Panc1 (cell line): ENCODE results near the gene MSI2. TPM values are rescaled to one million over a fixed set of nuclear protein-coding genes. Genes with fewer than 3 reads are reported as not detected.

Experiments used
- ATAC-seq: fragments of 200-7000 bp; cut with Tn5 transposase; 2 replicates; pipeline ENCODE4 v1.9.1; 2020; ENCODE audit warnings: mild to moderate bottlenecking, moderate library complexity
- BruUV-seq: library from RNA; stranded (reverse); fragments of 400-500 nt; replicated peaks from 2 replicates; lab custom pipeline; 2021; lab: Mats Ljungman, UMichigan
- CTCF ChIA-PET: fragments of 300-600 bp; sonication (Branson Sonifier 250); formaldehyde crosslinking; loops from one replicate; lab custom pipeline; 2022; ENCODE audit warnings: antibody characterized with exemption; lab: Charles Lee
- POLR2A ChIA-PET: fragments of 300-600 bp; sonication (Branson Sonifier 250); formaldehyde crosslinking; loops from one replicate; lab custom pipeline; 2022; ENCODE audit warnings: antibody characterized with exemption; lab: Charles Lee
- DNase-seq: peaks from one replicate; pipeline ENCODE4 v3.0.0-alpha.2; 2010; ENCODE audit warnings: low read depth, low spot score
- H3K27ac ChIP-seq: 2 replicates; pipeline ENCODE4 v1.5.1; 2011; ENCODE audit warnings: mild to moderate bottlenecking, low read length, inconsistent platforms
- H3K27me3 ChIP-seq: fragments of 200-500 bp; sonication (Bioruptor generic); 2 replicates; pipeline ENCODE4 v1.6.0; 2014; ENCODE audit warnings: low read length, inconsistent platforms; ENCODE audit not compliant: control insufficient read depth, insufficient read depth
- H3K36me3 ChIP-seq: fragments of 200-500 bp; sonication (Bioruptor generic); 2 replicates; pipeline ENCODE4 v1.5.1; 2014; ENCODE audit warnings: inconsistent platforms, mild to moderate bottlenecking, low read length, moderate library complexity; ENCODE audit not compliant: control insufficient read depth, insufficient read depth
- H3K4me1 ChIP-seq: 2 replicates; pipeline ENCODE4 v1.5.1; 2011; ENCODE audit warnings: inconsistent platforms, mild to moderate bottlenecking, low read length, moderate library complexity; ENCODE audit not compliant: control insufficient read depth, insufficient read depth
- H3K4me3 ChIP-seq, 2 experiments: 2 replicates each; pipeline ENCODE4 v1.5.1; 2011 to 2012; ENCODE audit warnings: low read depth in 2 of 2, low read length in 2 of 2, mild to moderate bottlenecking in 2 of 2, inconsistent platforms in 1 of 2, moderate library complexity in 1 of 2
- H3K9me3 ChIP-seq: fragments of 200-500 bp; sonication (Bioruptor generic); 2 replicates; pipeline ENCODE4 v1.5.1; 2014; ENCODE audit warnings: low read depth, mild to moderate bottlenecking, inconsistent platforms, low read length, moderate library complexity; ENCODE audit not compliant: control insufficient read depth, insufficient read depth
- POLR2AphosphoS5 ChIP-seq: IDR thresholded peaks from 2 replicates; pipeline ENCODE4 v1.6.1; 2012; ENCODE audit warnings: mild to moderate bottlenecking, low read depth, low read length, moderate library complexity
- SIN3A ChIP-seq: IDR thresholded peaks from 2 replicates; pipeline ENCODE4 v1.6.1; 2012; ENCODE audit warnings: low read depth, mild to moderate bottlenecking, low read length, moderate library complexity, borderline replicate concordance; ENCODE audit not compliant: insufficient read depth
- TCF7L2 ChIP-seq: IDR thresholded peaks from 2 replicates; pipeline ENCODE4 v1.6.1; 2011; ENCODE audit warnings: mild to moderate bottlenecking, low read depth, low read length, inconsistent platforms
- in situ Hi-C: cut with HindIII; loops from 2 replicates; pipeline ENCODE4 v1.10.0; 2016; ENCODE audit warnings: low sequenced_read_pairs, low pct_unique_long_range_greater_than_20kb
- intact Hi-C: fragments of 100-400 bp; cut with micrococcal nuclease; formaldehyde crosslinking; loops from one replicate; pipeline ENCODE4 v1.10.0; 2022; ENCODE audit not compliant: unreplicated experiment
- total RNA-seq: library from RNA; stranded (reverse); gene quantifications from one replicate; pipeline ENCODE4 v1.2.1, GENCODE V29; 2021; ENCODE audit not compliant: unreplicated experiment
- TF ChIP-seq, protein P1 (sequence below): fragments of 450-650 bp; IDR thresholded peaks from 2 replicates; pipeline ENCODE4 v1.5.1; 2017; ENCODE audit warnings: mild to moderate bottlenecking
- TF ChIP-seq, protein P2 (sequence below), 2 experiments: IDR thresholded peaks; 2 replicates each; pipeline ENCODE4 v1.6.1; 2011 to 2012; ENCODE audit warnings: low read depth in 2 of 2, control low read depth in 1 of 2, low read length in 1 of 2, mild to moderate bottlenecking in 1 of 2, moderate library complexity in 1 of 2; ENCODE audit not compliant: insufficient read depth in 1 of 2

Gene MSI2
- total RNA-seq, 1 experiment from 2014 or later = 38.5 TPM

DNA sequence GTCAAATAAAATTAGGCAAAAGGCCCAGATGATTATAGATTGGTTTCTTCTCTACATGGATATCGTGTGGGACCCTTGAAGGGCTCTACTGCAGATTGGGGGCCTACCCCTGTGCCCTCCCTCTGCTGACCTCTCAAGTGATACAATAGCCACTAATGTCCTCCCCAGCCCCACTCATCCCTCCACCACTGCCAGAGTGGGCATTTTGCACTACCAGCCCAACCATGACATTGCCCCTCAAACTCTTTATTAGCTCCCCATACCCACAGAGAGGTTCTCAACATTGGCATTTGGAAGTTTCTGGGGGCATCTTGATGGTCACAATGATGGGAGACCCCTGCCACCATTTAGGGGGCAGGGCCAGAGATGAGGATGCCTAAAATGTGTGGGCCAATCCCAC is 446.9 kb downstream of the MSI2 start:
- no peak overlapping the region for H3K4me3 ChIP-seq
- BruUV-seq = no TSS peak
- TF ChIP-seq SIN3A = no peak
- TF ChIP-seq, protein P1, sequence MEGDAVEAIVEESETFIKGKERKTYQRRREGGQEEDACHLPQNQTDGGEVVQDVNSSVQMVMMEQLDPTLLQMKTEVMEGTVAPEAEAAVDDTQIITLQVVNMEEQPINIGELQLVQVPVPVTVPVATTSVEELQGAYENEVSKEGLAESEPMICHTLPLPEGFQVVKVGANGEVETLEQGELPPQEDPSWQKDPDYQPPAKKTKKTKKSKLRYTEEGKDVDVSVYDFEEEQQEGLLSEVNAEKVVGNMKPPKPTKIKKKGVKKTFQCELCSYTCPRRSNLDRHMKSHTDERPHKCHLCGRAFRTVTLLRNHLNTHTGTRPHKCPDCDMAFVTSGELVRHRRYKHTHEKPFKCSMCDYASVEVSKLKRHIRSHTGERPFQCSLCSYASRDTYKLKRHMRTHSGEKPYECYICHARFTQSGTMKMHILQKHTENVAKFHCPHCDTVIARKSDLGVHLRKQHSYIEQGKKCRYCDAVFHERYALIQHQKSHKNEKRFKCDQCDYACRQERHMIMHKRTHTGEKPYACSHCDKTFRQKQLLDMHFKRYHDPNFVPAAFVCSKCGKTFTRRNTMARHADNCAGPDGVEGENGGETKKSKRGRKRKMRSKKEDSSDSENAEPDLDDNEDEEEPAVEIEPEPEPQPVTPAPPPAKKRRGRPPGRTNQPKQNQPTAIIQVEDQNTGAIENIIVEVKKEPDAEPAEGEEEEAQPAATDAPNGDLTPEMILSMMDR = no peak
- ChIA-PET CTCF (no interaction called here), POLR2A (no interaction called here)
- no peaks in the 10 kb centered on the region for H3K36me3 ChIP-seq
- in situ Hi-C loops (no loop called here), intact Hi-C loops (no loop called here)
- no peaks in the 10 kb centered on the region for H3K4me1 ChIP-seq
- DNase-seq (no peak), ATAC-seq (no peak)
- H3K9me3 ChIP-seq = no peaks in the 10 kb centered on the region
- peaks cover 5% of the 10 kb centered on the region; the same call in 1 of the 2 replicates for H3K27me3 ChIP-seq
- no peak overlapping the region for H3K27ac ChIP-seq

DNA sequence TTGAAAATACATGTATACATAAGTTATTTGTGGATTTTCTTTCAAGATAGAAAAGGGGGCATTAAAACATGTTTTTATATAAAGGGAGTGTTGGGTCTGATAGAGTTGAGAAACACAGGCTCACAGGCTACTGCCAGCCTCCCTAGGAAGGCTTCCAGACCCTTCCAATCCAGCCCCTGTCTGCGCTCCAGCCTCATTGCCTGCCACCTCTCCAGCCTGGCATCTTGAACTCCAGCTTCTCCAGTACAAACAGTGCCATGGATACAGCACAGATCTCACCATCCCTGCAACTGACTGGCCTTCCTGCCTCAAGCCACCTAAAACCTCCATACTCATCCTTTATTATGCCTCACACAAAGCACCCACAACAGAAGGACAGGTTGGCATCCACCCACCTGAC is 448.1 kb downstream of the MSI2 start:
- no peaks in the 10 kb centered on the region for H3K9me3 ChIP-seq
- DNase-seq (no peak), ATAC-seq (no peak)
- TF ChIP-seq TCF7L2 (no peak), SIN3A (no peak), POLR2AphosphoS5 (no peak)
- TF ChIP-seq, protein P2, sequence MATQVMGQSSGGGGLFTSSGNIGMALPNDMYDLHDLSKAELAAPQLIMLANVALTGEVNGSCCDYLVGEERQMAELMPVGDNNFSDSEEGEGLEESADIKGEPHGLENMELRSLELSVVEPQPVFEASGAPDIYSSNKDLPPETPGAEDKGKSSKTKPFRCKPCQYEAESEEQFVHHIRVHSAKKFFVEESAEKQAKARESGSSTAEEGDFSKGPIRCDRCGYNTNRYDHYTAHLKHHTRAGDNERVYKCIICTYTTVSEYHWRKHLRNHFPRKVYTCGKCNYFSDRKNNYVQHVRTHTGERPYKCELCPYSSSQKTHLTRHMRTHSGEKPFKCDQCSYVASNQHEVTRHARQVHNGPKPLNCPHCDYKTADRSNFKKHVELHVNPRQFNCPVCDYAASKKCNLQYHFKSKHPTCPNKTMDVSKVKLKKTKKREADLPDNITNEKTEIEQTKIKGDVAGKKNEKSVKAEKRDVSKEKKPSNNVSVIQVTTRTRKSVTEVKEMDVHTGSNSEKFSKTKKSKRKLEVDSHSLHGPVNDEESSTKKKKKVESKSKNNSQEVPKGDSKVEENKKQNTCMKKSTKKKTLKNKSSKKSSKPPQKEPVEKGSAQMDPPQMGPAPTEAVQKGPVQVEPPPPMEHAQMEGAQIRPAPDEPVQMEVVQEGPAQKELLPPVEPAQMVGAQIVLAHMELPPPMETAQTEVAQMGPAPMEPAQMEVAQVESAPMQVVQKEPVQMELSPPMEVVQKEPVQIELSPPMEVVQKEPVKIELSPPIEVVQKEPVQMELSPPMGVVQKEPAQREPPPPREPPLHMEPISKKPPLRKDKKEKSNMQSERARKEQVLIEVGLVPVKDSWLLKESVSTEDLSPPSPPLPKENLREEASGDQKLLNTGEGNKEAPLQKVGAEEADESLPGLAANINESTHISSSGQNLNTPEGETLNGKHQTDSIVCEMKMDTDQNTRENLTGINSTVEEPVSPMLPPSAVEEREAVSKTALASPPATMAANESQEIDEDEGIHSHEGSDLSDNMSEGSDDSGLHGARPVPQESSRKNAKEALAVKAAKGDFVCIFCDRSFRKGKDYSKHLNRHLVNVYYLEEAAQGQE (IDR thresholded peaks at IDR 0.05; ENCODE audit: insufficient read depth in 1 of 2, low read depth in 2 of 2, low read length in 1 of 2) = no peak
- TF ChIP-seq, protein P1 = no peak
- no TSS peak for BruUV-seq
- H3K4me3 ChIP-seq = no peak overlapping the region
- CTCF ChIA-PET = interaction anchor here (0.6 kb wide), 1 partner anchor 156 kb away, joined by 6 read pairs; no protein-coding TSS in a partner anchor
- POLR2A ChIA-PET = no interaction called here
- no peaks in the 10 kb centered on the region for H3K36me3 ChIP-seq
- H3K4me1 ChIP-seq = no peaks in the 10 kb centered on the region
- H3K27me3 ChIP-seq = peaks cover 10% of the 10 kb centered on the region
- in situ Hi-C loops = no loop called here
- intact Hi-C loops = no loop called here
- no peak overlapping the region for H3K27ac ChIP-seq
